ENCODE data around the gene PDLIM5. TPM values are rescaled to one million over a fixed set of nuclear protein-coding genes. Genes with fewer than 3 reads are reported as not detected.
A peak's percentile ranks its signal among the peaks of the same experiment; 100 is the strongest.

Gene PDLIM5
- total and polyA plus RNA-seq, 2 of the 8 experiments (the other 6 are each of a cell fraction or from before 2014, with no cell fraction given) = 37.3 to 62.1 TPM

DNA sequence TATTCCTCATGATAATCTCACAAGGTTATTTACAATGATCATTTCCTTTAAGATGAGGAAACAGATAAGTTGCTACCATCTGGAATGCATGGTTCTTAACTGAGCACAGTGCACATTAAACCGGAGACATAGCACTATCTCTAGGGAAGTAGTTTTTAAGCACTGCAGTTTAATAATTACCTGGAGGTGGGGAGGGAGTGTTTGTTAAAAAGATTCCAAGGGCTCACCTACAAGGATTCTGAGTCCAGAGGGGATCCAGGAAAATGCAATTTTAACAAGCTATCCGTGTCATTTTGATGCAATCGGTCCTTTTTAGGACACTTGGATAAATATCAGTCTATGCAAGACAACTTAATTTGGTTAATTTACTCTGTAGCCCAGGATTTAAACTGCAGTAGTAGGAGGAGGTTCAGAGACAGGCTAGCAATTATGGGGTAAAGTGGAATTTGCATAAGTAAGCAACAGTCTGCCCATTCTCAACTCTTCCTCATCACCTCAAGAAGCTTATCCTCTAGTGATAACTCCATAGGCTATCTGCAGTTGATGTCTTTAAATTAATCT is 2.8 kb upstream of the PDLIM5 start:
- Histone ChIP-seq H4K5ac (ENCODE audit: insufficient read length, low read depth, low read length) (no peak overlapping the region), H2BK15ac (ENCODE audit: low read length) (no peak overlapping the region), H3K27ac (ENCODE audit: low read depth, low read length) (no peak overlapping the region), H3K4me1 (replicated peaks in 1 of 4; ENCODE audit: control insufficient read depth in 3 of 4, insufficient read depth in 4 of 4, low read length in 3 of 4) (peaks cover 0 to 3% (median 2%) of the 10 kb centered on the region in 4 experiments; a peak in 6 of 7 replicates), H4K91ac (replicated peaks; ENCODE audit: insufficient read length, low read length) (no peak overlapping the region), H2BK5ac (ENCODE audit: low read depth, low read length) (no peak overlapping the region), H3K9me3 (ENCODE audit: insufficient read depth in 2 of 2, low read depth in 1 of 2, low read length in 1 of 2) (no peaks in the 10 kb centered on the region), H3K18ac (ENCODE audit: extremely low read depth, low read length) (no peak overlapping the region), H3K36me3 (ENCODE audit: control insufficient read depth in 2 of 4, insufficient read depth in 4 of 4, low read length in 3 of 4) (no peaks in the 10 kb centered on the region), H4K20me1 (replicated peaks in 1 of 2; ENCODE audit: control insufficient read depth in 1 of 2, insufficient read depth in 2 of 2, low read length in 2 of 2) (no peaks in the 10 kb centered on the region), H3K4me3 (ENCODE audit: extremely low read depth in 1 of 4, insufficient read depth in 2 of 4, low read depth in 3 of 4, low read length in 4 of 4) (no peak overlapping the region), H2BK12ac (ENCODE audit: low read depth, low read length) (no peak overlapping the region), H3K79me2 (ENCODE audit: control insufficient read depth in 1 of 2, insufficient read depth in 2 of 2, low read length in 2 of 2) (peaks cover 0 to 12% of the 10 kb centered on the region in 2 experiments; a peak in 2 of 4 replicates), H3K56ac (replicated peaks; ENCODE audit: insufficient read length, low read depth, low read length) (no peak overlapping the region), H2AK5ac (ENCODE audit: low read depth, low read length) (no peak overlapping the region), H3K9ac (replicated peaks in 1 of 4; ENCODE audit: extremely low read depth in 1 of 4, low read depth in 3 of 4, low read length in 3 of 4) (no peak overlapping the region), H4K8ac (ENCODE audit: extremely low read depth, insufficient read depth, low read length) (no peak overlapping the region), H3K4ac (replicated peaks; ENCODE audit: insufficient read length, low read depth, low read length) (no peak overlapping the region), H3K14ac (ENCODE audit: insufficient read length) (no peak overlapping the region), H2AFZ (ENCODE audit: low read length) (peak overlapping the region; percentile 19; the same call in 1 of the 2 replicates), H3K23me2 (ENCODE audit: low read depth, low read length) (peaks cover 8% of the 10 kb centered on the region), H3K4me2 (ENCODE audit: insufficient read depth in 1 of 2, low read depth in 2 of 2, low read length in 2 of 2) (no peak overlapping the region), H2BK20ac (ENCODE audit: low read length) (no peak overlapping the region), H3K27me3 (replicated peaks in 1 of 4; ENCODE audit: control insufficient read depth in 3 of 4, extremely low read depth in 1 of 4, insufficient read depth in 3 of 4, low read length in 3 of 4) (peaks cover 0 to 3% (median 0%) of the 10 kb centered on the region in 4 experiments; a peak in 1 of 7 replicates), H3K79me1 (ENCODE audit: low read depth, low read length) (no peaks in the 10 kb centered on the region), H2BK120ac (replicated peaks; ENCODE audit: low read depth, low read length) (no peak overlapping the region), H3K23ac (ENCODE audit: insufficient read length) (no peak overlapping the region)
- WGBS, 2 experiments (ENCODE audit: extremely low coverage in 1 of 2, insufficient coverage in 1 of 2, insufficient read length in 1 of 2, insufficient replicate concordance in 2 of 2, low coverage in 1 of 2, low lambda C conversion rate in 2 of 2, missing lambda C conversion rate in 1 of 2) = 89% methylated on average over 3 of the region's 3 CpGs; no CpG with 5 or more reads in 1 of the 2 experiments
- POLR2A ChIA-PET (ENCODE audit: partially characterized antibody) = no interaction called here
- TF ChIP-seq JUND (IDR thresholded peaks at IDR 0.05; ENCODE audit: low read length) = no peak
- DNase-seq (ENCODE audit: low read depth in 1 of 2, low spot score in 2 of 2) (no peak), FAIRE-seq (no peak)
- CTCF ChIA-PET (ENCODE audit: partially characterized antibody) = interaction anchor here (0.6 to 1.6 kb wide), 6 partner anchors 9 to 382 kb away, joined by 3 to 7 read pairs (median 4); no protein-coding TSS in a partner anchor

All from H1 (cell line).